ENCODE data around the gene GAD1.

Gene GAD1

GRCh38 chr2:170816504-170817092, at the start of gene GAD1:
Gene GAD1 (plus strand): TSS chr2:170816887. CDS start chr2:170818592, 1,705 bp downstream.
- peak; percentile 54 to 65 for DNase-seq (ENCODE audit: low read depth in 2 of 2)

GRCh38 chr2:170770008-170770605, 46.6 kb upstream of the GAD1 start, which contains the start of gene ERICH2:
Gene ERICH2 (plus strand): TSS chr2:170770378. CDS start chr2:170770682, 304 bp downstream.
- peak; percentile 9 to 11 for DNase-seq (ENCODE audit: low read depth in 2 of 2)

DNA sequence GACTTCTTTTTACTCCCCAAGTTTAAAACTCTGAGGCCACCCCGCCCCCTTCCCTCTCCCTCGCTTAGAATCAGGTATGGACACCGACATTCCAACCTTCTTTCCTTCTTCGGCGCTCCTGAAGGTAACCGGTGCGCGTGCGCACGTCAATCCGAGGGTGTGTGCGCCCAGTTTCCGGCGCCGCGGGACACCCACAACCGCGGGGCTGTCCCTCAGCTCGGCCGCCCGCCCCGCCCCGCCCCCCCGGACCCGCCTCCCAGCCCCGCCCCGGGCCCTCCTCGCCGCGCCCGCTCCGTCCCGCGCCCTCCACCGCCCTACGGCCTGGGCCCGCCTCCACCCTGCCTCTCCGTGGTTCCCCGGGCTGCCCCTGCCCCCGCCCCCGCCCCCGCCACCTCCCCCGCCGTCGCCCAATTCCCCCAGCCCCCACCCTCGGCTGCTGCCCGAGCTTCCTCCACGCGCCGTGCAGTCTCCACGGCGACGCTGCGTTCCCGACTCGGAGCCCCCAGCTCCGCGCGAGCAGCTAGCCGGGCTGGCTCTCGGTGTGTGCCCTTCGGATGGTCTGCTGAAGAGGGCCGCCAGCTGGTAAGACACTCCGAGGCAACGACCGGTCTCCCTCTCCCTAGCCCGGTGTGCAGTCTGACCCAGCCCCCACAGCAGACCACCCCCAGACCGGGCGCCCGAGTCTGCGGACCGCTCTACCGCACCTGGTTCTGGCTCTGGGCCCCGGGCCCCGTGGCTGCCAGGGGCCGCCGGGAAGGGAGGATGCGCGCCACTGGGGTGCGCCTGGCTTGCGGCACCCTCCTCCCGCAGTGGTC, 45.9 kb upstream of the GAD1 start:
- DNase-seq (ENCODE audit: low read depth in 2 of 2): peak; percentile 53 to 58

DNA sequence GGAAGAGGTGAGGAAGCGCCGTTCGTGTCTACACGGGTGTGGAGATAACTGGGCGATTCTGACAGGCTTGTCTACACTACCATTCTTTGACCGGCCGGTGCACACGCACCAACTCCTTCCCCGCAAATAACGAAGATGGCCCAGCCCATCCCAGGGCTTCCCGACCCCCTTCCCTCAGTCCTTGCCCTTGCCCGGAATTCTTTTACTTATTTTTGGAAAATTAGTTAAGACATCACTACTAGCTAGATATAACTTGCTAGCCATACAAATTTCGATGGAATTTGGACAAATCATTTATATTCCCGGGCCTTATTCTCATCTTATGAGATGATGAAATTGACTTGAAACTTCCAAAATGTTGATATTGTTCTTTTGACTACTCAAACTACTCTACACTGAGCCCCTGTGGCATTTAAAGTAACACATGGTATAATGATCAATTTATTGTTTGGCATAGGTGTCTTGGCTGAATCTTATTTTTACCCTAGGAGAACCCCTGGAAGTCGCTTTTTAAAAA, 45.2 kb upstream of the GAD1 start:
- no peak for DNase-seq (ENCODE audit: low read depth in 2 of 2)

- no peak for DNase-seq (ENCODE audit: low read depth in 2 of 2)
Measured at GRCh38 chr2:170772295-170772694, 44.4 kb upstream of the GAD1 start.

DNA sequence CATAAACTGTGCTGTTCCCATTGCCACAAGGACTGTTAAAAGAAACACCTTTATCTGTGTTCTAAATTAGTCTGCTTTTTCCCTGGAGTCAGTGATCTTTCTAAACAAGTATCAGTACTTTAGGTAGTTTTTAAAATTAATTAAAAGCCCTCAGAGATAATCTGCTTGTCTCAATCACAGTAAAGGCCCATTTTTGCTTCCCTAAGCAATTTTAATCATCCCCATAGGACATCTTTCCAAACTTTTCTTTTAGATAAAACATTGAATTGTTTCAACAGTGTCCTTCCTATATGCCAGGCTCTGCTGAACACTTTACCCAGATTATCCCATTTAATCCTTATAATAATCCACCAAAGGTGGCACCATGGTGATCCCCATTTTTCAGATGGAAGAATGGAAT, 42.6 kb upstream of the GAD1 start:
- DNase-seq (ENCODE audit: low read depth in 2 of 2): no peak

DNA sequence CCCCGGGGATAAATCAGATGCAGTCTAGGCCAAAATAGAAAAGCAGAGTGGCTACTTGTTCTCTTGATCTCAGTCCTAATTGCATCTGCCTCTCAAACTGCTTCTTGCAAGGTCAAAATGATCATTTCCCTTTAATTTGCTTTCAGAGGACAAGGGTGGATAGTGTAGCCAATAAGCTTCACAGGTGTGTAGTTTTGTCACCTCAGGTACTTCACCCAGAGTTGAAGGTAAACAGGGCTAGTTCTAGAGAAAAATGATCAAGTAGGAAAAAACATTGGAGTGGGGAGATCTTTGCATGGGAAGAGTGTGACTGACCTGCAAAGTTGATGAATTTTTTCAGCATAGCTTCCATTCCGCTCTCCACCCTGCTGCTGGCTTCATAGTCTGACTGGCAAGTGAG, 37.8 kb upstream of the GAD1 start:
- DNase-seq (ENCODE audit: low read depth in 2 of 2): no peak

GRCh38 chr2:170779304-170779703, 37.4 kb upstream of the GAD1 start:
- no peak for DNase-seq (ENCODE audit: low read depth in 2 of 2)

- no peak for DNase-seq (ENCODE audit: low read depth in 2 of 2)
Measured at GRCh38 chr2:170782673-170783072, 34.0 kb upstream of the GAD1 start.

- no peak for DNase-seq (ENCODE audit: low read depth in 2 of 2)
Measured at GRCh38 chr2:170783549-170783948, 33.1 kb upstream of the GAD1 start.

DNA sequence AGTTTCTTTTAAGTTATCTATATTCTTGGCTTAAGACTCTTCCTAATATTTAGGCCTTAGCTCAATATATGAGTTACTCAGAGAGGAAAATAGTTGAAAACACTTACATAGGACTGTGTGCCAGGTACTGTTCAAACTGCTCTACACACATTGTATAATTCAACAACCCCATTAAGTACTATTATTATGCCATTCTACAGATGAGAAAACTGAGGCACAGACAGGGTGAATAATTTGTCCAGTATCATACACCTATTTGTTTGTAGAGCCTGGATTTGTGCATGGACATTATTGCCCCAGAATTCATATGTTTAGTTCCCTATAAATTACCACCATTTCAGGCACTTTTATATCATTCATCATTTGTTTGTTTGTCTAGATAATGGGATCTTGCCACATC, 17.7 kb upstream of the GAD1 start:
- no peak for DNase-seq (ENCODE audit: low read depth in 2 of 2)

GRCh38 chr2:170806548-170806947, 10.1 kb upstream of the GAD1 start:
- no peak for DNase-seq (ENCODE audit: low read depth in 2 of 2)

- no peak for DNase-seq (ENCODE audit: low read depth in 2 of 2)
Measured at GRCh38 chr2:170812710-170813600, 3.7 kb upstream of the GAD1 start.

DNA sequence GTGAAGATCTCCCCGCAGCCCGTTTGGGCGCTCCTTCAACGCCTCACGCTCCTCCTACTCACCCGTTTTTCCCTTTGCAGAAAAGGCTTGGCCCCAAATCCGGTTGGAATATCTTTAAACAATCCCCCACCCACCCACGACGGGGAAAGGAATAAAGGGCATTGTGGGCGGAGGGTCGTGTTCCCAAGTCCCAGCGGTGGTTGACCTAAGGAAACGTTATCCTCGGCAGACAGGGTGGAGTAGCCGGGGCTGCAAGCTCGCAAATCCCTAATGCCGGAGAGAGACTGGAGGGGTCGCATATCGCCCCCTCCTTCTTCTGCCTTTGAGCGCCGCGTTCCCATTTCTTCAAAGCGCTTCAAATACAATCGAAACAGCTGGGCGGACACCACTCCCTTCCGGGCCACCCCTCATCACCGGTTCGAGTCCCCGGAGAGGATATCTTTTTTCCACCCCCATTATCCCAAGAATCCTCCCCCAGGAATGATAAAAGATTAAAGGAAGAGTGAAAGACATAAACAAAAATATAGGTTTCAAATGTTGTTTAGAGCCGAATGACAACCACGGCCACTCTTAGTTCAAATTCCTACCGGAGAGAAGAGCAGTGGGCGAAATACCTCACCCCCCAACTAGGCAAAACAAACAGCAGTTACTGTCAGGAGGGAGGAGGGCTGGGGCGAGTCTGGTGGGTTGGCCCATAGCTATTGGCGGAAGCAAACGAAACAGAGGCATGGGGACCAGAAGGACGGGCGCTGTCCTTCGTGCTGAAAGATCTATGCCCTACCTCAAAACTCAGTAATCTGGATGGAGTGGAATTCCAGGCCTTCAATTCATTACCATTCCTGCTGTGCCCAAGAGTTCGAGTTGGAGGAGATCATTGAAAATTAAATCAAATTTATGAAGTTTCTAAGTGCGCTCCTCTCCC, 2.8 kb upstream of the GAD1 start:
- DNase-seq (ENCODE audit: low read depth in 2 of 2): no peak

DNA sequence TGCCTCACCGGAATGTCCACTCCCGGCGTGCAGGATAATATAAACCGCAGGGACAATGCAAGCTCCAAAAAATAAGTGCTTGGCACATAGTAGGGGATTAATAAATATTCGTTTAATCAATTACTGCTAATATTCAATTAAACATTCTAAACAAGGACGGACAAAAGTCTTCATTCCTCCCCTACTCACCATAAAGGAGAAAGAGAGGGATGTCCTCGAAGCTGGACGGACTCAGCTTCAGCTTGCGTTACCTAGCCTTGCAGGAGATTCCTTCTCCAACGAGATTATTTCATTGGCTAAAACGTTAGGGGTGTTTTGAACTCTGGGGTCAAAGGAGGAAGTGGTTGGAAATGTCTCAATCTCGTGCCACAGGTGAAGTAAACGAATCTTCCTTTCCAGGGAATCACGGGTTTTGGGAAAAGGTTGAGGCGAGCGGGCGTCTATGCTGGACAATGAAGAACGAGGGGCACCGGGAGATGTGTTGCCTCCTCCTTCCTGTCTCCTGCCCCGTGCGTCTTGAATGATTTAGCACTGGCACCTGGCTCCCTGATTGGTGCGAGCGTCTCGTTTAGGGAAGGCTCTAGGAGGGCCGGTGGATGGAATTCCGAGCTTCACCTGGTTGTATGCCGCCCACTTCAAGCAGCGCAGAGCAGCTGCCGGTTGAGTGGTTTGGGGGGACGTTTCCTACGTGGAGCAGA, 2.0 kb upstream of the GAD1 start:
- DNase-seq (ENCODE audit: low read depth in 2 of 2): no peak

DNA sequence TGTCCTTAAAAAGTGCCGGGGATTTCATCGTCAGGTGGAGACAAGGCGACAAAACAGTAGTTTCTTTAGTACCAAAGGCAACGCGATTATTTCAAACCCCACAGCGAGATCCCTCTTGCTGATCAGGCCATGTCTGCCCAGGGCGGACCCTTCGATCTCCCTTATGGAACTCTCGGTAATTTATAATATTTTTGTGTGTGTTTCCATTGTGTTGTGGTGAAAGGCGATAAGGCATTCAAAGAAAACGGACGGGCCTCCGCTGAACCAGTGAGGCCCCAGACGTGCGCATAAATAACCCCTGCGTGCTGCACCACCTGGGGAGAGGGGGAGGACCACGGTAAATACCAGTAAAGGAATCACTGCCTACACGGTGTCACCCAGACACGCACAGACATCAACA, 1.4 kb upstream of the GAD1 start:
- DNase-seq (ENCODE audit: low read depth in 2 of 2): no peak

- peak; percentile 54 to 64 for DNase-seq (ENCODE audit: low read depth in 2 of 2)
Measured at GRCh38 chr2:170815746-170816503, 762 bp upstream of the GAD1 start.

- DNase-seq (ENCODE audit: low read depth in 2 of 2): no peak
Measured at GRCh38 chr2:170817093-170818035, 677 bp downstream of the GAD1 start.
